ENCODE results near the gene PSMB7.

DNA sequence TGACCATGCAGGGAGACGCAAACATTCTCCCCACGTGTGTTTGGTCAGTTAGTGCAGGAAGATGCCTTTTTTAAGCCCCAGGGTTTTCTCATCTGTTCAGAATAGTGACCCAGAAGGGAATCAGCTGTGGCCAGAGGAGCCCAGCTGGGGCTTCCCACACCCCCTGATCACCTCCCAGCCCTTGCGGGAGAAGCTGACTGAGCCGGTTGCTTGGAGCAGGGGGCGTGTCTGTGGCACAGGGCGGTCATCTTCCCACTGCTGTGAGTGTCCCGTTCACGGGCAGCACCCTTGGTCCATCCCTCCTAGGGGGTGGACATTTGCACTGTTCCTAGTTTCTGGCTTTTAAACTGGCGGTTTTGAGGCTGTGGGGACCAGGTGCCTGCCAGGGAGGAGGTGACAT, 87.8 kb downstream of the PSMB7 start:
- TF ChIP-seq NR1H2 (CRISPR knock-in tag; IDR thresholded peaks at IDR 0.05) (no peak), TEAD1 (CRISPR knock-in tag; IDR thresholded peaks at IDR 0.05) (no peak), NFYB (CRISPR knock-in tag; conservative IDR thresholded peaks at IDR 0.05; ENCODE audit: low read depth) (no peak)

Data from WTC11 (cell line).